ENCODE results near the gene TGFB1I1.
A peak's percentile ranks its signal among the peaks of the same experiment; 100 is the strongest.

TGFB1I1 gene

GRCh38 chr16:31452631-31453106 is 19.3 kb upstream of the TGFB1I1 start:
- DNase-seq (ENCODE audit: low spot score), result peak; percentile 58

- DNase-seq (ENCODE audit: low spot score), result no peak
Measured at GRCh38 chr16:31453255-31454204, 18.4 kb upstream of the TGFB1I1 start.

GRCh38 chr16:31455601-31456314 is 16.2 kb upstream of the TGFB1I1 start:
- DNase-seq (ENCODE audit: low spot score), result no peak

GRCh38 chr16:31456988-31457360 is 15.0 kb upstream of the TGFB1I1 start:
- no peak for DNase-seq (ENCODE audit: low spot score)

GRCh38 chr16:31458073-31458843 is 13.7 kb upstream of the TGFB1I1 start:
- DNase-seq (ENCODE audit: low spot score), result no peak

GRCh38 chr16:31458844-31459686 is 12.9 kb upstream of the TGFB1I1 start, which contains the start of gene ARMC5:
ARMC5 (plus strand) TSS chr16:31459501; CDS start chr16:31459525, 24 bp downstream.
- peak; percentile 98 for DNase-seq (ENCODE audit: low spot score)

- DNase-seq (ENCODE audit: low spot score), result peak; percentile 100
Measured at GRCh38 chr16:31459687-31460581, 12.0 kb upstream of the TGFB1I1 start.

GRCh38 chr16:31460582-31461002 is 11.4 kb upstream of the TGFB1I1 start:
- DNase-seq (ENCODE audit: low spot score), result no peak

GRCh38 chr16:31461201-31461920 is 10.6 kb upstream of the TGFB1I1 start:
- DNase-seq (ENCODE audit: low spot score), result no peak

- DNase-seq (ENCODE audit: low spot score), result no peak
Measured at GRCh38 chr16:31461921-31462804, 9.8 kb upstream of the TGFB1I1 start.

GRCh38 chr16:31464348-31464769 is 7.6 kb upstream of the TGFB1I1 start:
- no peak for DNase-seq (ENCODE audit: low spot score)

GRCh38 chr16:31464781-31465260 is 7.1 kb upstream of the TGFB1I1 start:
- DNase-seq (ENCODE audit: low spot score), result no peak

GRCh38 chr16:31465788-31466370 is 6.1 kb upstream of the TGFB1I1 start:
- DNase-seq (ENCODE audit: low spot score), result no peak

GRCh38 chr16:31466381-31466841 is 5.5 kb upstream of the TGFB1I1 start:
- DNase-seq (ENCODE audit: low spot score), result no peak

GRCh38 chr16:31467151-31467773 is 4.7 kb upstream of the TGFB1I1 start:
- no peak for DNase-seq (ENCODE audit: low spot score)

GRCh38 chr16:31467858-31468257 is 4.1 kb upstream of the TGFB1I1 start:
- no peak for DNase-seq (ENCODE audit: low spot score)

GRCh38 chr16:31470615-31471014 is 1.3 kb upstream of the TGFB1I1 start:
- DNase-seq (ENCODE audit: low spot score), result no peak

All from COLO829 (cell line).